GM19455 (cell line): ENCODE measurements around the gene DLGAP5.

Experiments
- ATAC-seq: cut with Tn5 transposase; IDR thresholded peaks from one replicate; pipeline ENCODE4 v1.9.1; 2021; ENCODE audit not compliant: unreplicated experiment

DLGAP5 gene

GRCh38 chr14:55116246-55117030, 74.9 kb downstream of the DLGAP5 start:
- ATAC-seq: no peak

GRCh38 chr14:55115861-55116245, 75.5 kb downstream of the DLGAP5 start:
- ATAC-seq: no peak

GRCh38 chr14:55115460-55115859, 75.9 kb downstream of the DLGAP5 start:
- ATAC-seq: no peak

GRCh38 chr14:55114720-55115119, 76.7 kb downstream of the DLGAP5 start:
- no peak for ATAC-seq

GRCh38 chr14:55111122-55111708, 80.2 kb downstream of the DLGAP5 start:
- no peak for ATAC-seq

GRCh38 chr14:55109836-55110235, 81.5 kb downstream of the DLGAP5 start:
- no peak for ATAC-seq

- peak; percentile 58 for ATAC-seq
Measured at GRCh38 chr14:55107766-55108554, 83.4 kb downstream of the DLGAP5 start.

- ATAC-seq: no peak
Measured at GRCh38 chr14:55105991-55106390, 85.4 kb downstream of the DLGAP5 start.

- no peak for ATAC-seq
Measured at GRCh38 chr14:55103971-55104954, 87.1 kb downstream of the DLGAP5 start.

GRCh38 chr14:55103005-55103640, 88.3 kb downstream of the DLGAP5 start:
- peak; percentile 38 for ATAC-seq

GRCh38 chr14:55102141-55102621, 89.2 kb downstream of the DLGAP5 start:
- ATAC-seq: peak; percentile 75

- ATAC-seq: no peak
Measured at GRCh38 chr14:55101698-55102097, 89.7 kb downstream of the DLGAP5 start.

- no peak for ATAC-seq
Measured at GRCh38 chr14:55099756-55100155, 91.6 kb downstream of the DLGAP5 start.

- no peak for ATAC-seq
Measured at GRCh38 chr14:55098561-55098898, 92.9 kb downstream of the DLGAP5 start.
